Hippocampal formation (tissue), 2 donors: ENCODE data around the gene BCL11B.

Experiments used
- DNase-seq, 2 donors: peaks; one replicate each; lab custom pipeline; 2025; lab: John Stamatoyannopoulos, UW

BCL11B gene

GRCh38 chr14:99181804-99182520, 90.0 kb downstream of the BCL11B start:
- no peak for DNase-seq

- DNase-seq: no peak
These were observed 90.8 kb downstream of the BCL11B start for GRCh38 chr14:99181241-99181640.

- no peak for DNase-seq
These were observed 92.1 kb downstream of the BCL11B start for GRCh38 chr14:99179946-99180345.

- no peak for DNase-seq
These were observed 92.5 kb downstream of the BCL11B start for GRCh38 chr14:99179506-99179905.

GRCh38 chr14:99177886-99178835, 93.8 kb downstream of the BCL11B start:
- DNase-seq: no peak

- no peak for DNase-seq
These were observed 94.8 kb downstream of the BCL11B start for GRCh38 chr14:99177046-99177655.

- DNase-seq: no peak
These were observed 95.6 kb downstream of the BCL11B start for GRCh38 chr14:99176156-99176945.

GRCh38 chr14:99175331-99176155, 96.5 kb downstream of the BCL11B start:
- DNase-seq: no peak

GRCh38 chr14:99174770-99175319, 97.2 kb downstream of the BCL11B start:
- no peak for DNase-seq

- DNase-seq: no peak
These were observed 97.8 kb downstream of the BCL11B start for GRCh38 chr14:99174081-99174769.

GRCh38 chr14:99173506-99173905, 98.5 kb downstream of the BCL11B start:
- DNase-seq: no peak

GRCh38 chr14:99173086-99173485, 98.9 kb downstream of the BCL11B start:
- DNase-seq: no peak

GRCh38 chr14:99171396-99171795, 100.6 kb downstream of the BCL11B start:
- DNase-seq: no peak

GRCh38 chr14:99169776-99170356, 102.1 kb downstream of the BCL11B start:
- DNase-seq: no peak

GRCh38 chr14:99168330-99168729, 103.7 kb downstream of the BCL11B start:
- no peak for DNase-seq

- no peak for DNase-seq
These were observed 105.5 kb downstream of the BCL11B start for GRCh38 chr14:99166506-99166905.

- no peak for DNase-seq
These were observed 107.3 kb downstream of the BCL11B start for GRCh38 chr14:99164712-99165111.

- no peak for DNase-seq
These were observed 108.6 kb downstream of the BCL11B start for GRCh38 chr14:99163446-99163845.
